Thyroid gland (tissue), 4 donors: ENCODE results near the gene TRPM2.

Source experiments
- POLR2A ChIP-seq, 2 donors: fragments of 450-650 bp; IDR thresholded peaks; one replicate each; pipeline ENCODE4 v1.6.1; 2017; ENCODE audit warnings: antibody characterized with exemption in 2 of 2, mild to moderate bottlenecking in 2 of 2, moderate library complexity in 1 of 2
- TF ChIP-seq, protein P1 (sequence below), 6 experiments: fragments of 200-600 bp in 3 of 6; fragments of 450-650 bp in 3 of 6; sonication (generic) in 3 of 6; IDR thresholded peaks; one replicate each; pipeline ENCODE4 v1.5.1; 2016 to 2019; ENCODE audit warnings: antibody characterized with exemption in 6 of 6, mild to moderate bottlenecking in 2 of 6, inconsistent platforms in 1 of 6, moderate library complexity in 1 of 6

DNA sequence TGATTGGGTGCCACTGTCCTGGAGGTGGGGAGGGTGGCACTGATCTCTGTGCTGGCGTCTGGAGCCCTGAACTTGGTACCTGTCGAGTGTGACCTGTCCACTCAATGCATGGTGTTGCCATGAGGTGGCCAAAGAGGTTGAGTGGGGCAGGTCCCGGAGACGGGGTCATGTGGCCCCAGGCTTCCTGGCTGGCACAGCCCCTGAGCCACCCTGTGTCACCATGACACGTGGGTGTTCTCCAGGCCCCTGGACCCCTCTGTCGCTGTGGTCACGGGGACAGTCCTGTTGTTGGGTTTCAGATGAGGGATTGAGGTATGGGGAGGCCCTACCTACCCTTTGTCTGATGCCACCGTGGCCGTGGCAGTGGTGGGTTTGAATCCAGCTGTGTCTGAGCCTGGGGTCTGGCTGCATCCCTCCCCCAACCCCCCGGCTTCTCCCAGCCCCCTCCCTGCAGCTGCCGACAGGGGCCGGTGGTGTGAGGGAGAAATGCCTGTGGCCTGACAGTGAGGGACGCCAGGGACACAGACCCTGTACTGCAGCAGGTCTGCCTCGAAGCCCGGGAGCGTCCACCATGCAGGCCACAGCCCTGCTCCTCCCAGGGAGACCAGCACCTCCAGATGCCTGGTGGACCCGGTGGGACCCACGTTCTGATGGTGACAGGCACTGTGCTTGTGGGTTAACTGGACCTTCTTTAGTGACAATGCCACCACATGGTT lies 12.0 kb downstream of the TRPM2 start:
- TF ChIP-seq POLR2A (IDR thresholded peaks at IDR 0.05): no peak
- TF ChIP-seq, protein P1, sequence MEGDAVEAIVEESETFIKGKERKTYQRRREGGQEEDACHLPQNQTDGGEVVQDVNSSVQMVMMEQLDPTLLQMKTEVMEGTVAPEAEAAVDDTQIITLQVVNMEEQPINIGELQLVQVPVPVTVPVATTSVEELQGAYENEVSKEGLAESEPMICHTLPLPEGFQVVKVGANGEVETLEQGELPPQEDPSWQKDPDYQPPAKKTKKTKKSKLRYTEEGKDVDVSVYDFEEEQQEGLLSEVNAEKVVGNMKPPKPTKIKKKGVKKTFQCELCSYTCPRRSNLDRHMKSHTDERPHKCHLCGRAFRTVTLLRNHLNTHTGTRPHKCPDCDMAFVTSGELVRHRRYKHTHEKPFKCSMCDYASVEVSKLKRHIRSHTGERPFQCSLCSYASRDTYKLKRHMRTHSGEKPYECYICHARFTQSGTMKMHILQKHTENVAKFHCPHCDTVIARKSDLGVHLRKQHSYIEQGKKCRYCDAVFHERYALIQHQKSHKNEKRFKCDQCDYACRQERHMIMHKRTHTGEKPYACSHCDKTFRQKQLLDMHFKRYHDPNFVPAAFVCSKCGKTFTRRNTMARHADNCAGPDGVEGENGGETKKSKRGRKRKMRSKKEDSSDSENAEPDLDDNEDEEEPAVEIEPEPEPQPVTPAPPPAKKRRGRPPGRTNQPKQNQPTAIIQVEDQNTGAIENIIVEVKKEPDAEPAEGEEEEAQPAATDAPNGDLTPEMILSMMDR (IDR thresholded peaks at IDR 0.05): no peak
